GM06990 (cell line): ENCODE data around the gene METTL21A.

ENCODE experiments used
- DNase-seq: peaks from one replicate; pipeline ENCODE4 v3.0.0-alpha.2; 2011; ENCODE audit not compliant: insufficient read length; ENCODE audit errors: extremely low read depth
- H3K27me3 ChIP-seq: replicated peaks from 2 replicates; pipeline ENCODE4 v1.6.0; 2011; ENCODE audit warnings: low read length; ENCODE audit not compliant: control insufficient read depth, insufficient read depth
- H3K36me3 ChIP-seq: 2 replicates; pipeline ENCODE4 v1.5.1; 2011; ENCODE audit warnings: low read length; ENCODE audit not compliant: control insufficient read depth, insufficient read depth
- H3K4me3 ChIP-seq: replicated peaks from 2 replicates; pipeline ENCODE4 v1.5.1; 2011; ENCODE audit warnings: low read depth, mild to moderate bottlenecking, control low read depth, low read length
- CTCF ChIP-seq: IDR thresholded peaks from 2 replicates; pipeline ENCODE4 v1.5.1; 2011; ENCODE audit warnings: low read length, control low read depth, mild to moderate bottlenecking, inconsistent platforms; ENCODE audit not compliant: insufficient read depth, poor library complexity, severe bottlenecking

Gene METTL21A

GRCh38 chr2:207594731-207595130 lies 30.5 kb downstream of the METTL21A start:
- Histone ChIP-seq H3K36me3 (peaks cover 1% of the 10 kb centered on the region), H3K27me3 (no peaks in the 10 kb centered on the region), H3K4me3 (no peak overlapping the region)
- no peak for DNase-seq
- TF ChIP-seq CTCF: no peak

- peaks cover 1% of the 10 kb centered on the region for H3K36me3 ChIP-seq
- H3K27me3 ChIP-seq: no peaks in the 10 kb centered on the region
- no peak for TF ChIP-seq CTCF
- H3K4me3 ChIP-seq: no peak overlapping the region
- DNase-seq: no peak
Observed at GRCh38 chr2:207594264-207594663, 30.9 kb downstream of the METTL21A start.

- Histone ChIP-seq H3K4me3 (no peak overlapping the region), H3K27me3 (no peaks in the 10 kb centered on the region), H3K36me3 (peaks cover 1% of the 10 kb centered on the region)
- no peak for TF ChIP-seq CTCF
- no peak for DNase-seq
Observed at GRCh38 chr2:207593277-207593676, 31.9 kb downstream of the METTL21A start.

GRCh38 chr2:207589143-207589542 lies 36.1 kb downstream of the METTL21A start:
- Histone ChIP-seq H3K27me3 (no peaks in the 10 kb centered on the region), H3K4me3 (no peak overlapping the region), H3K36me3 (peaks cover 4% of the 10 kb centered on the region)
- DNase-seq: no peak
- no peak for TF ChIP-seq CTCF

GRCh38 chr2:207587305-207587704 lies 37.9 kb downstream of the METTL21A start:
- H3K4me3 ChIP-seq: no peak overlapping the region
- no peak for DNase-seq
- no peaks in the 10 kb centered on the region for H3K27me3 ChIP-seq
- H3K36me3 ChIP-seq: peaks cover 3% of the 10 kb centered on the region
- TF ChIP-seq CTCF: no peak

- Histone ChIP-seq H3K4me3 (no peak overlapping the region), H3K36me3 (peaks cover 5% of the 10 kb centered on the region), H3K27me3 (no peaks in the 10 kb centered on the region)
- DNase-seq: no peak
- no peak for TF ChIP-seq CTCF
Observed at GRCh38 chr2:207584952-207585351, 40.2 kb downstream of the METTL21A start.
